Measurements from ENCODE around the gene MANBA. TPM values are rescaled to one million over a fixed set of nuclear protein-coding genes. Genes with fewer than 3 reads are reported as not detected.

Gene MANBA
- total and polyA plus RNA-seq, 2 of the 4 experiments (the other 2 are of a cell fraction), result 11.5 to 17.2 TPM

DNA sequence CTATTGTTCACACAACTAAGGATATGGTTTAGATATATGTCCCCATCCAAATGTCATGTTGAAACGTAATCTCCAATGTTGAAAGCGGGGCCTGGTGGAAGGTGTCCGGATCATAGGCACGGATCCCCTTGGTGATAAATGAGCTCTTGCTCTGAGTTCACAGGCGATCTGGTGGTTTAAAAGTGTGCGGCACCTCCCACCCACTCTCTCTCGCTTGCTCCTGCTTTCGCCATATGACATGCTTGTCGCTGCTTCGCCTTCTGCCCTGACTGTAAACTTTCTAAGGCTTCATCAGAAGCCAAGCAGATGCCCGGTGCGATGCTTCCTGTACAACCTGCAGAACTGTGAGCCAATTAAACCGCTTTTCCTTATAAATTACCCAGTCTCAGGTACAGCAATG, 131.1 kb downstream of the MANBA start:
- H3K4me2 ChIP-seq (ENCODE audit: low read depth, low read length), result no peak overlapping the region
- no peak overlapping the region for H3K18ac ChIP-seq (ENCODE audit: low read depth, low read length)
- H2AFZ ChIP-seq (replicated peaks; ENCODE audit: low read length, poor library complexity), result no peak overlapping the region
- no peak overlapping the region for H4K8ac ChIP-seq (ENCODE audit: low read depth in 2 of 2, low read length in 2 of 2)
- H3K4me3 ChIP-seq (ENCODE audit: insufficient read depth, low read depth, low read length), result no peak overlapping the region
- H2BK5ac ChIP-seq (ENCODE audit: low read depth, low read length, poor library complexity, severe bottlenecking), result no peak overlapping the region
- 0 out of 2 replicates have a peak, but pooled peaks cover 2% of the 10 kb centered on the region for H3K9me1 ChIP-seq (ENCODE audit: insufficient read depth, low read length)
- no peak overlapping the region for H3K27ac ChIP-seq (ENCODE audit: insufficient read depth, low read length)
- no peak for DNase-seq
- no peak overlapping the region for H2AK5ac ChIP-seq (ENCODE audit: low read depth, low read length)
- H2AK9ac ChIP-seq (replicated peaks; ENCODE audit: low read depth, low read length, poor library complexity), result no peak overlapping the region
- intact Hi-C loops (cut with micrococcal nuclease), result loop anchor here (10.0 kb wide), 1 partner anchor 285 kb away; the partner anchor contains the start of gene SLC39A8
- ChIA-PET POLR2A (ENCODE audit: unreplicated experiment) (interaction anchor here (0.5 kb wide), 1 partner anchor 131 kb away, joined by 5 read pairs; the partner anchor contains the start of gene MANBA), CTCF (no interaction called here)
- no peak overlapping the region for H3K14ac ChIP-seq (replicated peaks; ENCODE audit: low read depth, low read length)
- H3K9me3 ChIP-seq (ENCODE audit: control insufficient read depth, insufficient read depth, low read length), result no peaks in the 10 kb centered on the region
- H2BK20ac ChIP-seq (ENCODE audit: low read depth, low read length), result no peak overlapping the region
- H3K36me3 ChIP-seq (ENCODE audit: control insufficient read depth, insufficient read depth, low read length), result peaks cover 17% of the 10 kb centered on the region
- H3K27me3 ChIP-seq (ENCODE audit: control insufficient read depth, insufficient read depth, low read length), result no peaks in the 10 kb centered on the region
- peaks cover 2% of the 10 kb centered on the region; the same call in 1 of the 2 replicates for H3K4me1 ChIP-seq (ENCODE audit: control insufficient read depth, insufficient read depth, low read length)
- H4K20me1 ChIP-seq (ENCODE audit: insufficient read depth, low read length), result no peaks in the 10 kb centered on the region
- 60% methylated on average over 1 of the region's 13 CpGs; no CpG with 5 or more reads in 1 of the 2 experiments for WGBS, 2 experiments (ENCODE audit: extremely low coverage in 2 of 2, insufficient read length in 1 of 2)
- H3K79me1 ChIP-seq (ENCODE audit: low read depth in 1 of 2, low read length in 2 of 2), result no peaks in the 10 kb centered on the region
- TF ChIP-seq RFX5 (IDR thresholded peaks at IDR 0.05; ENCODE audit: low read depth, low read length) (no peak), FOS (IDR thresholded peaks at IDR 0.05; ENCODE audit: low read depth, low read length) (no peak), BHLHE40 (IDR thresholded peaks at IDR 0.05; ENCODE audit: low read depth, low read length) (no peak), RAD21 (IDR thresholded peaks at IDR 0.05; ENCODE audit: low read length) (no peak), POLR2A (IDR thresholded peaks at IDR 0.05; ENCODE audit: low read depth, low read length) (no peak), NFE2L2 (IDR thresholded peaks at IDR 0.05; ENCODE audit: low read depth, low read length) (no peak), SMC3 (IDR thresholded peaks at IDR 0.05; ENCODE audit: low read depth, low read length) (no peak), MAZ (IDR thresholded peaks at IDR 0.05; ENCODE audit: borderline replicate concordance, low read depth, low read length) (no peak)
- TF ChIP-seq, protein P1, sequence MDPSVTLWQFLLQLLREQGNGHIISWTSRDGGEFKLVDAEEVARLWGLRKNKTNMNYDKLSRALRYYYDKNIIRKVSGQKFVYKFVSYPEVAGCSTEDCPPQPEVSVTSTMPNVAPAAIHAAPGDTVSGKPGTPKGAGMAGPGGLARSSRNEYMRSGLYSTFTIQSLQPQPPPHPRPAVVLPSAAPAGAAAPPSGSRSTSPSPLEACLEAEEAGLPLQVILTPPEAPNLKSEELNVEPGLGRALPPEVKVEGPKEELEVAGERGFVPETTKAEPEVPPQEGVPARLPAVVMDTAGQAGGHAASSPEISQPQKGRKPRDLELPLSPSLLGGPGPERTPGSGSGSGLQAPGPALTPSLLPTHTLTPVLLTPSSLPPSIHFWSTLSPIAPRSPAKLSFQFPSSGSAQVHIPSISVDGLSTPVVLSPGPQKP (IDR thresholded peaks at IDR 0.05; ENCODE audit: borderline replicate concordance, low read depth, low read length), result no peak
- no peak overlapping the region for H3K23ac ChIP-seq (ENCODE audit: low read depth, low read length)
- H2BK120ac ChIP-seq (ENCODE audit: low read depth, low read length), result no peak overlapping the region
- ATAC-seq (ENCODE audit: low read depth), result no peak
- no peak overlapping the region for H4K5ac ChIP-seq (ENCODE audit: low read depth, low read length)
- BruUV-seq (replicated peaks), result no TSS peak
- H3K9ac ChIP-seq (ENCODE audit: low read depth, low read length), result no peak overlapping the region
- in situ Hi-C loops (cut with MboI; ENCODE audit: low sequenced_read_pairs), result no loop called here
- no peak overlapping the region for H4K91ac ChIP-seq (ENCODE audit: insufficient read depth, low read depth, low read length)
- no peak overlapping the region for H3K4ac ChIP-seq (ENCODE audit: low read depth, low read length)
- no peak overlapping the region for H3K56ac ChIP-seq (ENCODE audit: extremely low read depth, insufficient read depth, low read length)
- H2BK15ac ChIP-seq (ENCODE audit: low read depth, low read length), result no peak overlapping the region
- dilution Hi-C loops (cut with HindIII; ENCODE audit: low sequenced_read_pairs, unreplicated experiment), result no loop called here
